Measurements from ENCODE around the gene CCDC8.
"Not testable (repeated sequence)": the region's sequence is repeated elsewhere in the genome, so short reads cannot be mapped to it uniquely, and the experiment has no call there.

Gene CCDC8

GRCh38 chr19:46413262-46414031, at the start of gene CCDC8:
CCDC8 (minus strand) TSS chr19:46413564; CDS start chr19:46412810, 754 bp downstream.
- DNase-seq, result no peak

GRCh38 chr19:46461537-46461936, 48.2 kb upstream of the CCDC8 start:
- DNase-seq, result no peak

- no peak for DNase-seq
Measured at GRCh38 chr19:46460981-46461380, 47.6 kb upstream of the CCDC8 start.

DNA sequence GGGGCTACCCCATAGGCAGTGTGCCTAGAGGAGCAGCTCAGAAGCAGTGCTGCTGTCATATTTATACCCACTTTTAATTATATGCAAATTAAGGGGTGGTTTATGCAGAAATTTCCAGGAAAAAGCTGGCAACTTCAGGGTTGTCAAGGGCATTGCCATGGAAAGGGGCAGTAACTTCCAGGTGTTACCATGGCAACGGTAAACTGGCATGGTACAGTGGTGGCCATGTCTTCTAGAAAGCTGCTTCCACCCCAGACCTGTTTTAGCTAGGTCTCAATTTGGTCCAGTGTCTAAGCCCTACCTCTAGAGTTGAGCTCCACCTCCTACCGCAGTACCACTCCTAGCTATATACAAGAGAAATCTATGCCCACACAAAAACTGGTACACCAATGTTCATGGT, 46.7 kb upstream of the CCDC8 start:
- DNase-seq, result no peak

DNA sequence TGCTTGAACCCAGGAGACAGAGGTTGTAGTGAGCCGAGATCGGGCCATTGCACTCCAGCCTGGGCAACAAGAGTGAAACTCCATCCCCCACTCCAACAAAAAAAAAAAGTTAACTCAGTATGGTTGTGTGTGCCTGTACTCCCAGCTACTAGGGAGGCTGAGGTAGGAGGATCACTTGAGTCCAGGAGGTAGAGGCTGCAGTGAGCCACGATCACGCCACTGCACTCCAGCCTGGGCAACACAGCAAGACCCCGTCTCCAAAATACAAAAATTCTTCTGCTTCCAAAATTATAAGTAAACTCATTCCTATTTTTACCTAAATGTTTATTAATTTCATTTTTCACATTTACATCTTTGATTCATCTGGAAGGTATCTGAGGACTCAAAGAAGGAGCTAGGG, 43.6 kb upstream of the CCDC8 start:
- no peak for DNase-seq

- DNase-seq, result no peak
Measured at GRCh38 chr19:46454244-46454643, 40.9 kb upstream of the CCDC8 start.

GRCh38 chr19:46453661-46454060, 40.3 kb upstream of the CCDC8 start:
- DNase-seq, result no peak

GRCh38 chr19:46452186-46452585, 38.8 kb upstream of the CCDC8 start:
- no peak for DNase-seq

DNA sequence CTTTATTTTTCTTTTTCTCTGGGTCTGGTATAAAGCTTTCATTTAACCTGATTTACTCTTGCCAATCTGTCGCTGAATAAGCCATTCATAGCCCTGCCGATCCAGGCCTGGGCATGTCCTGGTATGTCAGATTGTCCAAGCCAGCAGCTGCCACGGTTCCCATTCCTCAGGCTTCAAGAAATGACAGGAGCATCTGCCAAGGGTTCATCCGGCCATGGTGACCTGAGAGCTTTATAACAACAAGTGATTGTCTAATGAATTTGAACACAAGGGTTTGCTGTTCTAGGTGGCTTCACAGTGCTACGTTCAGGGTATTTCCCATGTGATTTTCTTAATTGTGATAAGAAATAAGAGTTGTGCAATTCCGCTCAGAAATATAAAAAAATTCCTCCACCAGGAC, 38.0 kb upstream of the CCDC8 start:
- DNase-seq, result no peak

DNA sequence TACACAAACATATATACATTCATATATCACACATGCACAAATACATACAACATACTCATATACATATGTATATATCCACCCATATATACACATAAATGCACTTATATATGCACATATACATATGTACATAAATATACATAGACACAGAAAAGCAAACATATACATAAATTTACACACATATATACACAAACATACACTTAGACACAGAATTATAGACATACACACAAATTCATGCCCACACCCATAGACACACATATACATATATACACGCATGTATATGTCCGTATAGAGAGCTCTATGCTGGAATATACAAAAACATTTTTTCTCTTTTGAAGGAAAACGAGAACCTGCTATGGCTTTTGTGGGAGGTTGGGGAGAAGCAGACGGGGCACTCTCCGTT, 37.4 kb upstream of the CCDC8 start:
- DNase-seq, result no peak

- DNase-seq, result no peak
Measured at GRCh38 chr19:46449228-46449627, 35.9 kb upstream of the CCDC8 start.

GRCh38 chr19:46448601-46449000, 35.2 kb upstream of the CCDC8 start:
- DNase-seq, result no peak

- DNase-seq, result no peak
Measured at GRCh38 chr19:46447824-46448223, 34.5 kb upstream of the CCDC8 start.

DNA sequence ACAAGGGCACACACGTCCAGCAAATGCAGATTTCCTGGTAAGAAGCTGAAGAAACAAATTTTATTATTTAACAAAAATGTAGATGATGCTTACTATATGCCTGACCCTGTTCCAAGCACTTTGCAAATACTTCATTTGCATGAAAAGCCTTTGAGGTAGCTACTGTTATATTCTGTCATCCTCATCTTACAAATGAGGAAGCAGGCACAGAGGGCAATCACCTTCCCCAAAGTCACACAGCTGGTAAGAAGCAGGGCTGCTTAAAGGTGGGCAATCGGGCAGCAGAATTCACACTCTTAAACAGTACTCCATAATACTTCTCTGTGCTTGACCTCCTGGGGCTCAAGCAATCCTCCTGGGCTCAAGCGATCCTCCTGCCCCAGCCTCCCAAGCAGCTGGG, 33.6 kb upstream of the CCDC8 start:
- no peak for DNase-seq

DNA sequence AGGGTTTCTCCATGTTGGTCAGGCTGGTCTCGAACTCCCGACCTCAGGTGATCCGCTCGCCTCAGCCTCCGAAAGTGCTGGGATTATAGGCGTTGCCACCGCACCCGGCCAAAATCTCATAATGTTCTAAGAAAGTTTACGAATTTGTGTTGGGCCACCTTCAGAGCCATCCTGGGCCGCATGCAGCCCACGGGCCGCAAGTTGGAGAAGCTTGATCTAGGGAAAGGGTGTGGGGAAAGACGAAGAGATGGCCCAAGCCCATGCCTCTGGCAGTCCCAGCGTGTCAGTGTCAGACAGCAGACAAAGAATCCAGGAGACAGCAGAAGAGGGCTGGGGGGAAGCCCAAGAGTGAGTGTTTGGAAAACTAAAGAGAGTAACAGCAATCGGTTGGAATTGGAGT, 32.7 kb upstream of the CCDC8 start:
- DNase-seq, result no peak

DNA sequence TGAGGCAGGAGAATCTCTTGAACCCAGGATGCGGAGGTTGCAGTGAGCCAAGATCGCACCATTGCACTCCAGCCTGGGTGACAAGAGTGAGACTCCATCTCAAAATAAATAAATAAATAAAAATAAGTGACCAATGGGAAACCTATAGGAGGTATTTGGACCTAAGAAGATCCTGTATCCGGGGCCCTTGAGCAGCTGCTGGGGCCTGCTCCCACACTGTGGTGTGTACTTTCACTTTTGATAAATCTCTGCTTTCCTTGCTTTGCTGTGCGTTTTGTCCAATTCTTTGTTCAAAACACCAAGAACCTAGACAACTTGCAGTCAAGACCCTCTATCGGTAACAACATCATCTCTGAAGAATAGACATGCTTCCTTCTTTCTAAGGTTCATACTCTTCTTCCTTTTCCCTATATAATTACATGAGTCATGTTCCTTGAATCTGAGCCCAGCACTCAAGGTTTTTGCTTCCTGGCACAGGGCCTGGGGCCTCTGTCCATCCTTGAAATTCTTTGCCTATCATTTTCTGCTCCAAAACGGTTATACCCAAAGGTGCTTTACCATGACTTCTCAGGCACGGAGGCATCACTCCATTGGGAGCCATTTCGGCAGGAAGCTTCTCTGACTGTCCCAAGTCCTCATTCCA, 29.6 kb upstream of the CCDC8 start:
- DNase-seq, result no peak

DNA sequence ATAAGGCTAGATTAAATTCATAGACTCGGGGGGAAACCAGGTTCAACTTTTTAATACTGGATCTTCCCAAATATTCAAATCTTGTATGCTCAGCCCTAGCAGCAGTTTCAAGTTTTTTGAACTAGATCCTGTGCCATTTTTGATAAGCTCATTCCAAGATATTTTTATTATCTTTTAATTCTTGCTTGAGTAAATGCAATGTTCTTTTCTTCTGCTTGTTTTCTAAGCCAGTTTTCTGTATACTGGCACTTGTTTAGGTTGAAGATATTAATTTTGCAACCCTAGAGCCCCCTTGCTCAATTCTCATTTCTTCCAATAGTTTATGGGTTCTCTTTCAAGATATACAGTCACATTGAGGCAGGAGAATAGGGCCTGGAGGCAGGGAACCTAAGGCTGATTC, 28.5 kb upstream of the CCDC8 start:
- no peak for DNase-seq

DNA sequence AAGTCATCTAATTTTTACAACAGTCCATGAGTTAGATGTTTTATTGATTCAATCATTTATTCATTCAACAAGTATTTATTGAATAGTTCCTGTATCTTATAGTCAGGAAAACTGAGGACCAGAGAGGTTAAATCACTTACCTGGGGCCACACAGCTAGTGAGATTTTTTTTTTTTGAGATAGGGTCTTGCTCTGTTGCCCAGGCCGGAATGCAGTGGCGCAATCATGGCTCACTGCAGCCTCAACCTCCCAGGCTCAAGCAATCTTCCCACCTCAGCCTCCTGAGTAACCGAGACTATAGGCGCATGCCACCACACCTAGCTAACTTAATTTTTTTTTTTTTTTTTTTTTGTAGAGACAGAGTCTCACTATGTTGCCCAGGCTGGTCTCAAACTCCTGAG, 22.3 kb upstream of the CCDC8 start:
- not testable (repeated sequence) for DNase-seq

DNA sequence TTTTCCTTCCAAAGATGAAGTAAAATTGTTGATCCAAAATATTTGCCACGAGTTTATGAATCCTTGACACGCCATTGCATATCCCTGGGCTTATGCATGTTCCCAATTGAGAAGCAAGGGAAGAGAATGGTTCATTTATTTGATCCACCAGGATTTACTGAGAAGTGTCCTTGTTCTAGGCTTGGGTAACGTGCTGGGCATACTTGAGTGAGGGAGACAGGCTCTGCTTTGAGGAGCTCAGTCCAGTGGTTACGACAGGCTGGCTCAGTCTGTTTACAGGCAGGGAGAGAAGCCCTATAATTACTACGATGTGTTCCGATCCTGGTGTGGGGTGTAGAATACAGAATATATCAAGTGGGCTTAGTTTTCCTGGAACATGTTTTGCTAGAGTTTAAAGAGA, 21.6 kb upstream of the CCDC8 start:
- DNase-seq, result no peak

- not testable (repeated sequence) for DNase-seq
Measured at GRCh38 chr19:46433470-46433869, 20.1 kb upstream of the CCDC8 start.

DNA sequence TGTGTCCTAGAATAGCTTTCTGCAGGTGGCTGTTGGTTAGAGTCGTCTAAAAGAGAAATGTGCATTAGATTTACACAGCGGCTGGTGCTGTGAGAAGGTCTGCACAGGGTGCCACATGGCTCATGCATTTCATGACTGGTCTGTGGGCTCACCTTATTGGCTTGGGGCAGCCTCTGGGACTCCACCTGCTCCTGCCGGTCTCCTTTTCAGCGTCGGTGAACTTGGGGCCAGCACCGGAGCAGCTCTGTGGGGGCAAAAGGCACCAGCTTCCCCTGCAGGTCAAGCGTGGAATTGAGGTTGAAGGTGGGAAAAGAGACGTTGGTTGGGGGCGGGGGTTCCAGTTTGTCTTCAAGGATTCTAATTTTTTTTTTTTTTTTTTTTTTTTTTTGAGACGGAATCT, 18.5 kb upstream of the CCDC8 start:
- DNase-seq, result no peak

DNA sequence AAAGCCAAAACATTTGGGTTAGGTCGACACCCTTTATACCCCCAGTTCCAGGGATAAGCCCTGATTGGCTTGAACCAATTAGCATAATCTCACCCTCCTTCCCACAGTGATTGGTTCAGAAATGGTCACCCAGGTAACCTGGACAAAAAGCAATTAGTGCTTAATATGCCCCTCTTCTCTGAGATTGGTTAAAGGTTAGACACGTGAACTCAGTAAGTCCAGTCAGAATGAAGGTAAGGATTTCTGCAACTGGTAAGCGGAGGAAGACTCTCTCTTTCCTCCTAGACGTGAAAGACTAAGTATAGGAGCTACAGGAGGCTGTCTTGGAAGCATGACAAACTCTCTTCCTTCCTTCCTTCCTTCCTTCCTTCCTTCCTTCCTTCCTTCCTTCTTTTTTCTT, 16.6 kb upstream of the CCDC8 start:
- no peak for DNase-seq

DNA sequence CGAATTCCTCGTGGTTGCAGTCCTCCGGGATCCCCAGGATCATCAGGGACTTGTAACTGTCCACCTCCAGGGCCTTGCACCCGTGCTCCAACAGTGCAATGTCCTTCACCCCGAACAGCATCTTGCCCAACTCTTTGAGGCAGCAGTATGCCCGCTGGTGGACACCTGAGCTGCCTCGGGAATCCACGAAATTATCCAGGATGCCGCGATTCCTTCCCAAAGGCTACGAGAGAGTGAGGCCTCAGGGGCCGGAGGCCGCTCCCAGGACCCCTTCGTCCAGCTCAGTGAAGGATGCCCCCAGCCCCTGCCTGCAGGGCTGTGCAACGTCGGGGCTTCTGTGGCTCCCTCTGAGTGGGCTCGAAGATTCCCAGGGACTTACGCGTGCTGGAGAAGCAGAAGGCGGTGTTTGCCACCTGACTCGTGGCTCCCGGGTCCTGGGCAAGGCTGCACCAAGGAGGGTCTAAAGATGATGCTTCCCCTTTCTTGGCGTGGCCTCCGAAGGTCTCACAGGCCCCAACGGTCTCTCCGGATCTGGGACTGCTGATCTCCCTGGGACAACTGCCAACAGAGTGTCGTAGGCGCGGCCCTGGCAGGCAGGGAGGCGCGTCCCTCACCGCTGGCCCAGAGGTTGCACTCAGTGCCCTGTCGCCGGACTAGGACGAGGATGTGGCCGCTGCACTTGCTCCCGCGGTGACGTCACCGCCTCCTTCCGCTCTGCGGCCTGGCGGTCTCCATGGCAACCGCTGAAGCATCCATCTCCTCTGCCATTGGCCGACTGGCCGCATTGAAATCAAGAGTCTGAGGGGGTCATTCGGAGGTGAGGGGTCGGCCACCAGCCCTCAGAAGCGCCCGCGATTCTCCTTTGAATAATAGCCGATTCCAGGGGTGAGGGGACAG, 15.1 kb upstream of the CCDC8 start, which contains the start of gene PNMA8C:
Gene PNMA8C, minus strand, starts transcription at position 698 of the 897 bp plus-strand sequence. Its CDS starts 577 bp downstream, at position 121.
- DNase-seq, result peak; percentile 82
